SW480 (cell line): Measurements from ENCODE around the gene MCTP1.

Experiments used
- DNase-seq: peaks from one replicate; pipeline ENCODE4 v3.0.0-alpha.2; 2016; ENCODE audit warnings: low spot score

Gene MCTP1

DNA sequence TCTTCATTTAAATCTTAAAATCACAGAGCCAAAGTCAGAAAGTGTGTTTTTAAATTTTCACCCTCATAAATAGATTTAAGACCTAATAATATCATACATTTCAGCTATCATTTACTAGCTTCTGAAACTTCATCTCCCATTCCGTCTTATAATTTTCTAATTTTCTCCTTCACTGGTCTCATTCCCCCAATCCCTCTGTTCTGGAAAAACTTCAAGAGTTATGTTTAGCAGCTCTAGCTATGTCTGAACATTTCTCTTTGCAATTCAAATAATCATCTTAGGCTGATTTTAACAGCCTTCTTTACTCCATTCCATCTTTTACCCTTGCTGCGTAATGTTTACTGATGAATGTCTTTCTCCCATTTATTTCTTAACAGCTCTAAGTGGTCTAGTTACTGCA is 474.0 kb downstream of the MCTP1 start:
- no peak for DNase-seq

DNA sequence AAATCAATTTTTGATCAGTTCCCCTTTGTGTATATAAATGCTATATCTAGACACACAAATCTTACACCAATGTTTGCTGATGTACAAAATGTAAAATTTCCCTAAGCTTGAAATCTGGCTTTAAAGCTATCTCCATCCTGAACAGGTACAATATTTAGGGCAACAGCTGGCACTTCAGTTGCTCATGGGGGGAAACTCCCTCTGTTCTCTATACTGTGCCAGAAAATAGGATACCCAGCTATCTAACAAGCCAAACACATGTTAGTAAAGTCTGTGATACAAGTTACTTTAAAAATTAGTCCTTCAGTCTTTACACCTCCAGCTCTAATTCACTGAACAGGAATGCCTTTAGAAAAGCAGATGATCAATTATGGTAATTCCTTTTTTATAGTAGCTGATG is 474.6 kb downstream of the MCTP1 start:
- no peak for DNase-seq

DNA sequence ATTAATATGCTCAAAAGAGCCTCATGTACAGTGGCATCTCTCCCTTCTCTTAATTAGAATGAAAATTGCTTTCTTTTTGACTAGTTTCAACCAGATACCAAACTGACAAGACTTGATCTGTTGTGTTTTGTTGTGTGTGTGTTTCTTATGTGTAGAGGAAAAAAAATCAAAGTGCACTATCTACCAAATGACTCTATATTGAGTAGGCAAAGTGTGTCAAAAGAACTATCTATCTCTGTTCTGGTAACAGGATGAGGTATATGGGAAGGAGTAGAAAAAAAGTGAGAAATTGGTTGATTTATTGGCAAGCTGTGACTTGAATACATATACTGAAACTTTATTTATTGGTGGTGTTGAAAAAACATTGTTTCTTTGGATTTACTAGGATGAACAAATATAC is 476.4 kb downstream of the MCTP1 start:
- DNase-seq, result no peak

DNA sequence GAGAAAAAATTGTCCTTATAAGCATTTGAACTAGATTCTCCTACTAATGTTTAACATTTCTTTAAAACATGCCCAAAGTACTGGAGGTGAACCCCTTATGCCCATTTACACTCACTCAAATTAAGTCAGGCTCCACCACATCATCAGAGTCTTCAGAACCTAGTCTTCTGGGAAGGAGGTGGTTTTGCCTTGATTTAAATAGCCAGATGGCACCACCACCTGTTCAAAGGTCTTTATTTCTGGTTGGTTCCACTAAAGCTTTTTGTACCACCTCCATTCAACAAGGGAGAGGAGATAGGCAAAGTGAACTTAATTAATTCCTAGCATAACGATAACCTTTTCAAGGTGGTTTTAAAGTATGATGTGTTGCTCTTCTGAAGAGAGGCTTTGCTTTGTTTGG is 476.9 kb downstream of the MCTP1 start:
- no peak for DNase-seq

DNA sequence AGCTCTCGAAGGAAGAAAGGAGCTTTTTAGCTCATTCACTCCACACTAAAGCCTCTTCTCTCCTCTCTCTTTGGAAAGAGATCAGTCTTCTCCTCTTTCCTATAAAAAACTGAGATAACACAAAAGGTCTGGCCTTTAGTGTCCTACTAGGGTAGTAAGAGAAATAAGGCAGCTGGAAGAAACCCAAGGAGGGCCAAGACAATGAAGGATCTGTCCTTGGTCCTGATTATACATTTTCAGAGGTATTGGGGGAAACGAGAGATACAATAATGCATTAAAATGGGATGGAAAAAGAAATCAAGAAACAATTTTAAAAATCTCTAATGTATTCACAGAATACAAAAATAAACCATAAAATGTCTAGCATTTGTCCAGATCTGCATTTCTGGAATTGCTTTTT is 482.4 kb downstream of the MCTP1 start:
- DNase-seq, result no peak

DNA sequence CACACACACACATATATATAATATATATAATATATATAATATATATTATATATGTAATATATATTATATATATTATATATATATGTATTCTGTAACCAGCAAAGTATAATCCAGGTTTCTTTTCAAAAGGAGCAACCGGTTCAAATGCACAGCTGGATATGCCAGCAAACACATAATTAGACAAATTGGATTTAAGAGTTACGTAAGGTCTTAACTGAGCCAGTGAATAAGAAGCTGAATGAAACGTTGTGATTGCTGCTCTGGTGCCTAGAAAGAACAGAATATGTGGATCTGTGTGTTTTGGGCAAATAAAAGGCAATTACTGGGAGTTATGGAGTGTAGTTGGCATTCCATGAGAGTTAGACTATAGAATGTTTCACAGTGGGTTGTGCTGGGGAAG is 488.3 kb downstream of the MCTP1 start:
- no peak for DNase-seq

DNA sequence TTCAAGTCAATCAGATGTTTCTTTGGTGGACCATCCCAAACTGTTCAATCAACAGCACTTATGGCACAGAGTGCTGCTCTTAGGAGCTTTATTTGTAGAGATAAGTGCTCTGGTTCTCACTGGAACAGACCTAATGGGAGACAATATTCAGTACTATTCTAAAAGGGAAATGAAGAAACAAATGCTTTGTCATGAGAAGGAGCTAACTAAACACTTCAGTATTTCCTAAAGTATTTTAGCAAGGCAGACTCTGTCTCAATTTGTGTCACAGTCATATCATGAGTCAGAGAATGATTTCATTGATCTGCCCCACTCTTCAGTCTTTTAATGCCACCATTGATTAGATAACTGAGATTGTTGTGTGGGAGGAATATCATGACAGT is 491.1 kb downstream of the MCTP1 start:
- DNase-seq, result no peak

DNA sequence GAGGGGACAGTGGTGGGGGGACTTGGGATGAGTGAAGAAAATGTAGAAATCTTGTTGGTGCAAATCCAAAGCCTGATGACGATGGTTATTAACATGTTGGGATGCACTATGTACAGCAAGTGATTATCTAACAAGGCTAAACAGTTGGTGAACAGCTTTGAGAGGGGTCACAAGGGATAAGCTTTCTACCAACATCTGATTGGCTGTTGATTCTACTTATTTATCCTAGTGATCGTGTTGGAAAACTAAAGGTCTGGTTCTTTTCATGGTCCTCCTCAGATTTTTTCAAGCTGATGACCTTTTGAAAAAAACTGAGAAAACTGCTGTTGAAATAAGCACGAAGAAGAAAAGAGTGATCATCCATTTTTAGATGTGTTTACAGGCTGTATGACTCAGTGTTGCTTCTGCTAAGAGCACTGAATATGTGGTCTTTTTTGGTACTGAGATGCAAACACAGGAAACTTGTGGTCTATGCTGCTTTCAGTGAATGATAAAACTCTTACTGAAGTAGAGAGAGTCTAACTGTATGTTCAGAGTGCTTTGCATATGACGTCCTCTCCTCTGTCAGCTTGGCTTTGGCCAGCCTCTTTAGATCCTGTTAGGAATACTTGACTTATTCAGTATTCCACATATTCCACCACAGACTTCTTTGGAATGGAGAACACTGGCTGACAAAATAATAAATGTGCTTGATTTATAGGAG is 491.6 kb downstream of the MCTP1 start:
- no peak for DNase-seq

DNA sequence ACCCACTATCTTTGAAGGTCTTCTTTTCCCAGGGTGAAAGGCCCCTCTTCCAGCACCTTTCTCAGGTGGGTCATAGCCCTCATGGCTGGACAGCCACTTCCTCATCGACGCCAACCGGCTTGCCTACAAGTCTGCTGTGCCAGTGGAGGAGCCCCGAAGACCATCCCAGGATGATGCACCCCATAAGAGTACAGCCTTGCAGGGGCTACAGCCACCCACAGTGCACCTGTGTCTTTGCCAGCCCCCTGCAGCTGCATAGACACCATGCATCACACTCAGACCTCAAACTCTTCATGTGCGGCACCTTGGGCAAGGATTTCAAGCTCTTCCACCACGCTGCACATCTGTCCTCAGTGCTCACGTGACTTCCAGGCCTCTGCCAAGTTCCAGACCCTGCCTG is 493.1 kb downstream of the MCTP1 start:
- no peak for DNase-seq

DNA sequence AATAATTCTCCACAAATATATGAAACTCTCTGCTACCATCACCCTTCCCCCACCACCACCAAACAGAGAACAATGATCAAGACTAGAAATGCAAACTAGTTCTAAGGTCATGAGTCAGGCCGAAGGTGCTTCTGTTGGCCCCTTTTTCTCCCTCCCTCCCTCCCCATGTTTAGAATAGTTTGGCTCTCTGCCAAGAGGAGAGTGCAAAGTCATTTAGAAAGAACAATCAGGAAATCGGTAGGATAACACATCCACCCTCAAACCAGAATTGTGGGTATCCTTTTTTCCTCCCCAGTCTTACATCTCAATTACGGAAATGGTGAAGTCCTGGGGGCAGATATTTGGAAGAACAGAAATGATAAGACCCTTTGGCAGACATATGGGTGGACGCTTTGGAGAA is 496.4 kb downstream of the MCTP1 start:
- DNase-seq, result no peak

DNA sequence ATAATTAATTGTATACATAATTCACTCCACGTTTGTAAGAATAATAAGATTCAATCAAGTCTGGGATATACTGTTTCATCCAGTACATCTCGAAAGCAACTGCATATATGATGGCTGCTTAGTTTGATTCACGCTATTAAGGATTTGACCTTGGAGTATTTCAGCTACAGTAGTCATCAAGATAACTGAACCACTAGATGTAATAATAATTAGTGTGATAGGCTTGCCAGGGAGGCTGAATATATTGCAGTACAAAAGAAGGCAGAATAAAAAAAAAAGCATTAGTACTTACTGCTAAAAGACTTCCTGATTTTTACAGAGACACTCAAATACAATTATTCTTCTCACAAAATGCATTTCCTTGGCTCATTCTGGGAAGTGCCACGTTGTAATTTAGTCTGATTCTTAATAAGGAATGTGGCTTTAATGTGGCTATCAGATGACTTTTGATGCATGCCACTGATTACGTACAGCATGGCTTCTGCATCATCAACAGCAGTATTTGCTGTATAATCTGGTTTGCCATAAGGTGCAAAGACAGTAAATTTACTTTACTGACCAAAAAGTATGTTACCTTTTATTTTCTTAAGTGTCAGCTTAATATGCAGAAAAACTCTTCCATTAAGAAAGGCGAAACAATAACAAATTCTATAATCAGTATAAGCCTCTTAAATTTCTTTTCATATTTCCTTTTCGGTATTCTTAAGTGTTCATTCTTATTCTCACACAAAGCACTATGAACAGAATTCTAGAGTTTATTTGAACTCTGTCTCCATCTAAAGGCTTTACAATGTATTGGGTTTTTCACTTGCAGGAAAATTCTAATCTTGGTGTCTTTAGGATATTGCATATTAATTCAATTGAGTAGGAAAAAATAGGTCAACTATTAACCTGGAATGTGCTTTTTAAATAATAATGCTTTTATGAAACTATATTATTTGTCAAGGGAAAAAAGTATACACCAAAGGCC is 500.1 kb downstream of the MCTP1 start:
- no peak for DNase-seq

DNA sequence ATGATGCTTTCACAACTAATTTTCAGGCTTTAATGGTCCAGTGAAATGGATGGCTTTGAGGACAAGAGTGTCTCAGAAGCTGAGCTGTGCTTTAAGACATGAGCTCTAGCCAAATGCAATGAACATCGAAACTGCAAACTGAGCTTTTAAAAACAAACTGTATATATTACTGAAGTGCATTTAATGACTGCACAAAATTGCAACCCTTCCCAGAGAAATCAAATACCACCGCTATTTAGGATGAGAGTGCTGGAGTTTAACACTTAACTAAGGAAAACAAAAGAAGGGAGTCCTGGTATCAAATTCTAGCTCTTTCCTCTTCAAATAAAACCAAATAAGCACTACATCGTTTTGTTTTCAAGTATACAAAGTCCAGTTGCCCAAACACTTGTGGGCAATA is 502.5 kb downstream of the MCTP1 start:
- DNase-seq, result no peak

DNA sequence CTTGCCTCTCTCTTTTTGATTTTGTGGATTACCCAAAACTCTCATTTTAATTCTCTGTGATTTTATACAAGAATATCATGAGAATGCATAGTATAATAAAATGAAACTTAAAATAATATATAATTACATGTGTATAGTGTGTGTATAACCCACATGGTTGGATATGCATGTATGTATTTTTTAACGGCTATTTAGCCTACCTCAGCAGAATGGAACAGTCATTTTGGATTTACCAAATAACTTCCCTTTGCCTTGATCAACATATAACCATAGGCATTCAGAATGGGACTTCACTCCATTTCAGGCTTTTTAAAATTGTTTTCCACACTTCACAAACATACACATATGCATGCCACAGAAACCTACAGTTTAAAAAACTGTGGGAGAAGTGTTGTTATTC is 505.2 kb downstream of the MCTP1 start:
- no peak for DNase-seq

DNA sequence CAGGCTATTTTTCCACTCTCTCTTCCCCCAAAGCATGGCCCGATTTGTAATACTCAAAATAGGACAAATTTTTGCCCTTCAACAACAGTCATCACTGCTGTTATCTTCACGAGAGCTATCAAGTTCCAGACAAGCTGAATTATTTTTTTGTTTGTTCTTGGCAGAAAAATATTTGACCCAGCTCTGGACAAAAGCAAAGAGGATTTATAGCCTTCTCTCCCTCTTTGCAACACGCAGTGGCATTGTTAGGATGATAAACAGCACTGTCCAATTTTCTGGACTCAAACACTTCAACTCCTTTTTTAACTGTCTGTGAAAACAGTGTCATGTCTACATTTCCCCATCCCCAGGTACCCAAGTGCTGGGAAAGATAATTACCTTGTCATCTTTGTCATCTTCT is 506.2 kb downstream of the MCTP1 start:
- DNase-seq, result no peak

DNA sequence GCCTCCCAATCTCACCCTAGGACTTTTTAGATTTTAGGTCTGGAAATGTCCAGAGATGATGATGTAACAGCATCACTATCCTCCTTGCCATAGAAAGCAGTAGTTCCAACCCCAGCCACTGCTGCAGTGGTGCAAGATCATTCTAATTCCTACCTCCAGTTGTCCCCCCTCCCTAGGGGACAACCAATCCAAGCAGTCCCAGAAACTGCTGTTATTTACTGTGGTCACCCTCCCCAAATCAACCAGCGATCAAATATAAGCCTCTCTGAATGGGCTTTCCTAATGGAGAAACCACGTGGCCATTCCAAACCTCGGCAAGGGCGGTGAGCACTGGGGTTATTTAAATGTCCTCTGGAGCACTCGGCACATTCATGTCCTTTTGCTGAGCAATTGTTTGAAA is 506.6 kb downstream of the MCTP1 start:
- DNase-seq, result no peak

DNA sequence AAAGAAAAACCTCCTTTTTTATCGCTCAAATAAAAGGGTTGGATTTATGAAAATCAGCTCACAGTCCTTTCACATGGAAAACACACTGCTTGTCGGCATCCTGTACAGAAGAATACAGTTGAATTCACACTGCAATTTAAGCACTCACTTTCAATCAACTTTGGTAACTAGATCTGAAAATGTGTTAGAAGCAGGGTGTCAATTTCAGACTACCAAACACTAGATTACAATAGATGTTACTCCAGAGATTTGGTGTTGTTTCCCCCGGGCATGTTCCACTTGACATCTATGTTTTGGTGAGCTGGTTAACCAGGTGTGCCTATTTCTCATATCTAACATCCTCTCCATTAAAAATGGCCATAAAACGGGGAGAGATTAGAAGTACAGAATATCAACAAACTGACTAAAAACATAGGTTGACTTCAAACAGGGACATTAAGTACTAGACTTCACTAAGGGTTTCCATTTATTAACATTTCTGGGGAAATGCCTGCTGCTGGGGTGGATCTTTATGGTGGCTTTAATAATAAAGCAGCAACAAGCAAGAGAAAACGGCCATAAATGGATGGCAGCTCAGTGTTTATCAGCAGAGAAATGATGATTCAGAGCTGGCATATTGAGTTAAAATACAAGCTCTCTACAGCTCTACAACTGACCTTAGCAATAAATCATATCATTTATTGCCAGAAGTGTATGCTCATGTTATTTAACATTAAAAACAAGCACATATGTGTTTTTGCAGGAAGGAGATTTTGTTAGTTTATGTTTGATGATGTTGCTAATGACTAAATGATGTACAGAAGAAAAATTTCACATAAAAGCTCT is 507.6 kb downstream of the MCTP1 start:
- no peak for DNase-seq

DNA sequence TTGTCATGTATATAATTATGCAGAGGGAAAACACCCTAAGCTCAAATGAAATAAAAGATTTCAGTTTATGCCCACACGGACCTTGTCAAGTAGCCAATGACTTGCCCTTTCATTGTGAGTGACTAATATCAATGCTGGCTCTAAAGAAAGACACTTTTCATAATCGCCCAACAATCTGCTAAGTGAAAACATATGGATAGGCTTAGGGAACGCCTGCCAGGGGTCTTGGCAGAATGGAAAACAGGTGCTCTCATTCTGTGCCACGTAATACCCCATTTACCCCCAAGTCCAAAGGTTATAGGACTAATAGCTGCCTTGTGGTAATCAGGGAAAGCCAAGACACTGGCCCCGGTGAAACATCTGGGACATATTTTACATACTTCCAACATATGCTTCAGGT is 508.7 kb downstream of the MCTP1 start:
- no peak for DNase-seq

DNA sequence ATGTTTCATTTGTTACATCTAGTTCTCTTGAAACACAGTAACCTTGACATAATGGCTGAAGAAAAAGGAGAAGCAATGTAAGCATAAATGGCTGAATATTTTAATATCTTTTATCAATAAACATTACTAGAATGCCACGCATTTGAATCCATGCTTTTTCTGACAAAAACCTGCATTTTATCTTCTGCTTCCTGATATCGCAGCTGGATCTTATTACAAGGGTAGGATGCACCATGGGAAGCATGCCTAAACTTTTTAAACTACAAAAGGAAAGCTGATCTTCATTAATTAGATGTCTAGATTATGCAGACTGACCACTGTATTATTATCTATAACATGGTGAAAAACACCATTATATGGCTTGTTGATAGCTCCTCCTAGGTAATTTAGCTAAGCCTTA is 509.8 kb downstream of the MCTP1 start:
- DNase-seq, result no peak

DNA sequence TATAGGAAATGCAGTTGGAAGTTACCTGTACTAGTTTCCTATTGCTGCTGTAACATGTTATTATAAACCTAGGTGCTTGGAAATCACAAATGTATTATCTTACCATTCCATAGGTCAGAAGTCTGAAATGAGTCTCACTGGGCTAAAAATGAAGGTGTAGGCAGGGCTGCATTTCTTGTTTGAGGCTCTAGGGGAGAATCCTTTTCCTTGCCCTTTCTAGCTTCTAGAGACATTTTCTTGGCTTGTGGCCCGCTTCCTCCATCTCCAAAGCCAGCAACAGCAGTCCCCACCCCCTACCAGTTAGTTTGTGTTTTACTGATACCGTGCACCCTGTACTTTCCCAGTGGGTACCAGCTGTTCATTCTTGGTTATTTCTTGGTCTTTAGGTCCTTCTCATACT is 513.2 kb downstream of the MCTP1 start:
- DNase-seq, result no peak

DNA sequence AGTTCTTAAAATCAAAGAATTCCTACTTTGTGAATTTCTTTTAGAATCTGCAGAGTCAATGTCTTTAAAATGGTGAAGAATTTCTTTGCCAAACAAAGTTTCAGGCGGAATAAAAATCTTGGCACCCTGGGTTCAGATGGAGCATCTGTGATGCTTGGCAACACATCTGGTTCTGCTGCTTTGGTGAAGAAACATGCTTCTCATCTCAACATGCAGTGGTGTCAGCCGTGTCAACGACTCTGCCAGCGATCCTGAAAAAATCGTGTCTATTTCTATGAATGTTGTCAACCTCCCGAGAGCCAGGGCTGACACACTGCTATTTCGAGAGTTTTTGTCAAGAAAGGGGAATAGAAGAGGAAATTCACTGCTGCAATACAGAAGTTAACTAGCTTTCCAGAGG is 514.9 kb downstream of the MCTP1 start:
- DNase-seq, result no peak

DNA sequence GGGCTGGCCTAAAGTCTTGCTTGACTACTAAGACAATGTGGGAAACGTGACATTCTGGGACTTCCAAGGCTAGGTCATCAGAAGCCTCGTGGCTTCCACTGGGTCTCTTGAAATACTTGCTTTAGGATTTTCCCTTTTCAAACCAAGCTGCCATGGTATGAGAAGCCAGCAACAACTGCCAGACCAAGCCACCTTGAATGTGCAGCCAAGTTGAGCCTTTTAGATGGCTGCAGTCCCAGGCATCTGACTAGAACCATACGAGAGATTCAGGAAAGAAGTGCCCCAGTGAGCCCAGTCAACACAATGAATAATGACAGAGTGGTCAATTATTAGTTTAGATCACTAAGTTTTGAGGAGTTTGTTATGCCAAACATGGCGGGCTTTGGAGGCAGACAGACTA is 523.1 kb downstream of the MCTP1 start:
- no peak for DNase-seq

DNA sequence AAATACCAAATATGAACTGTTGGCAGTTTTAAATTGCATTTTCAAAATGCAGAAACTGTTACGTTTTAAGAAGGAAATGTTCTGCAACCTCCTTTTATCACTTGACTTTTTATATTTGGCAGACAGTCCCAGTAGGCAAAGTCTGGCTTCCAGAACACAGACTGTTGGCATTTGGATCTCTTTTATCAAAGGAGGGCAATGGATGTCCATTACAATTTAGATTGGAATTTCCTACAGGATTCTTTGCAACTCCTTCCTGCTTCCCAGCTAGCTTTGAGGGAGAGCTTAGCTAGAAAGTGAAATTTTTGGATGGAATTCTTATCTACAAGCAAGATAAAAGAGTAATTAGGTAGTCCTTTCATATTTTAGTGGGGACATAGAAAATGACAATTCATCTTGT is 523.8 kb downstream of the MCTP1 start:
- DNase-seq, result no peak

DNA sequence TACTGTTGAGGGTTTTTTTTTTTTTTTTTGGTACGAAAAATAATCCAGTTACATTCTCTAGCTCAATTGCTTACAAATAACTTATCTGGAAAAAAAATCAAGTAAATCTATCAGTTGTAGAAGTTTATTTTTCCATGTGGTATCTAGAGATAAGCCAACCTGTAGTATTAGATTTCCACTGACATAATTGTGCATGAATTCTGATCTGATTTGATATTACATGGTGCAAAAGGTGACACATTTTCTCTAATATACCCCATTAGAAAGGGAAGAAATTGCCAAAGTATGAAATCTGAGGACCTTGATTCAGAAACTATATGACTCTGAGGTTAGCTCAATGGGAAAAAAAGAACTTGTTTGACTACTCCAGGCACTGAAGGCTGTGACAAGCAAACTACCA is 524.9 kb downstream of the MCTP1 start:
- DNase-seq, result no peak
